Measurements from ENCODE around the gene ZFYVE9.
"Not testable (repeated sequence)": the region's sequence is repeated elsewhere in the genome, so short reads cannot be mapped to it uniquely, and the experiment has no call there.

Gene ZFYVE9

DNA sequence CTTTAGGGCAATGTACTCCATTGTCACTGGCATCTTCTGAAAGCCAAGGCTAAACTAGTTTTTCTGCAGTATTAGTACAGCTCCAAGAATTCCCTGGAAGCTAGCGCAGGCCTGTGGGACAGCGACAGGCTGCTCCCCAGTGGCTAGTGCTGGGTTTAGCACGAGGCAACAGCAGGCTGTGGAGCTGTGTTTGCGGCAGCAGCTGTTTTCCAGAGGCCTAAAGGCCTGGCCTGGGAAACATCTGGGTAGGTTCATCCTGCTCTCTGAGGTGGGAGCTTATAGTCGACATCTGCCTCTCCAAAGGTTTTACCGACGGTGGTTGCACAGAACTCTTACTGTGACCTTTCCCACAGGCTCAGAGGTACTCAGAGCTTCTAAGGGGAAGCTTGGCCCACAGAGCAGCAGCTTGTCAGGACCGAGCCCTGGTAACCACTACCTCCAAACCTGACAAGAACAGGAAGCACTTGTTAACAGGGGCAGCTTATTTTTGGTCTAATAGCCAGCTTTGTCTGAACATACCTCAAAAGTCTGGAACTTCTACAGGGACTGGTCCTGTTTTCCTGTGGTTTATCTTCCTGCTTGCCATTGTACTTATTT, 206.9 kb downstream of the ZFYVE9 start:
- peak; percentile 27 for DNase-seq

- DNase-seq: no peak
Observed at GRCh38 chr1:52352690-52353089, 210.8 kb downstream of the ZFYVE9 start.

- no peak for DNase-seq
Observed at GRCh38 chr1:52355436-52355835, 213.5 kb downstream of the ZFYVE9 start.

GRCh38 chr1:52355847-52356505, 214.1 kb downstream of the ZFYVE9 start:
- DNase-seq: no peak

DNA sequence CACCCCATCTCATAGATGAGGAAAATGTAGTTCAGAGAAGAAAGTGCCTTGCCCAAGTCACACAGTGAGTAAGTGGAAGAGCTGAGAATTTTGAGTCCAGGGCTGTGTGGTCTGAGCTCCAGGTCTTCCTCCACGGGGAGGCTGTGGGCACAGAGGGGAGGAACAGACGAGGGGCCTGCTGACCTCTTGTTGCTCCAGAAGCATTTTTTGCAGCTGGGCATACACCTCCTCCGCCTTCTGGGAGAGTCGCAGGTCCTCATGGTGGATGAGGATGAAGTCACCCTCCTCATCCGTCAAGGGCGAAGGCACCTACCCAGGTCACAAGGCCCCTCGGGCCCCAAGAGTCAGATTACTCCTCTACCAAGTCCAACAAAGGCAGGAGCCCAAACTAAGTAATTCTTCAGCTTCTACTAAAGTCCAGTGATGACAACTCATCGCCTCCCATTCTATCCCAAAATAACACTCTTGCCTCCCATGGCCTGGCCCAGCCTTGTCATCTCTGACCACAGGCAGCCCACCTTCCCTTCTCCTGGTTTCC, 215.0 kb downstream of the ZFYVE9 start:
- DNase-seq: no peak

- no peak for DNase-seq
Observed at GRCh38 chr1:52357397-52357796, 215.5 kb downstream of the ZFYVE9 start.

GRCh38 chr1:52358851-52359497, 217.1 kb downstream of the ZFYVE9 start:
- no peak for DNase-seq

GRCh38 chr1:52359676-52360594, 218.0 kb downstream of the ZFYVE9 start:
- no peak for DNase-seq

DNA sequence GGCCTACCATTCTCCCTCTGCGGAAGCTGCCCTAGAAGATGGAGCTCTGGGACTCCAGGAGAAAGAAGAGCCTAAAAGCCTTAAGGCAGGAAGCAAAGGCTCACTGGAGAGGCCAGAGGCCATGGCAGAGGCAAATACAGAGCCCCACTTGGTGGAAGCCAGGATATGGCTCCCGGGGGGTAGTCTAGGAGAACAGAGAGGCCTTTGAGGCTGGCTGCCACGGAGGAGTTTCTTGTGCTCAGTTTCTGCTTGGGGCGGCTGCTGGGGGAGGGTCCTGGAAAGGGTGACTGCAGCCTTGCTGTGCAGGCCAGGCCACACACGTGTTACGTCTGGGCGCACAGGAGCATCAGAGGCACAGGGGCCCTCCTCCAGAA, 218.7 kb downstream of the ZFYVE9 start:
- DNase-seq: no peak

GRCh38 chr1:52364235-52364839, 222.4 kb downstream of the ZFYVE9 start:
- peak; percentile 36 for DNase-seq

DNA sequence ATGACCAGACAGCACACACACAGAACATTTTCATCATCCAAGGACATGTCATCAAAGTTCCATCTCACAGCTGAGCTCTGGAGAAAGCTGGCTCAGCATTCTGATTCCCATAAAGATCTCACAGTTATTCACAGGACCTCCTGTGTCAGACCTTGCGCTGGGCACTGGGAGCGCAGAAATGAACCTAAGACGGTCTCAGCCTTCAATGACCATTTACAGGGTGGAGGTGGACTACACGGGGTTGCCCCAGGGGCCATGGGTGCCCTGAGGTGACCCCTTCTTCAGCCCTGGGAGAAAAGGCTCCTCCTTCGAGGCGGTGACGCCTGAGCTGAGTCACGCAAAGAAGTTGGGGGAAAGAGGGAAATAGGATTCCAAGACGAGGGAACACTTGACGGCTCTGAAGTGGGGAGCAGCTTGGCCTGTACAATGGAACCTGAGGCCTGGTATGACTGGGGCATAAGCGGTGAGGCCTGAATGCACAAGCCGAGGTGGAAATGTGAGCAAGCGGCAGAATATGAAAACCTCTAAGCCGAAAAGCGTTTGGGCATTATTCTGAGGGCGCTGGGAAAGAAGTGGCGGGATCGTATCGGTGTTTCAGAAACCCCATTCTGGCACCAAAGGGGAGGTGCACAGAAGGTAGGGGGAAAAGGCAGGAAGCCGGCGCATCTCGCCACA, 223.3 kb downstream of the ZFYVE9 start:
- DNase-seq: peak; percentile 59

- peak; percentile 98 for DNase-seq
Observed at GRCh38 chr1:52365746-52366516, 224.0 kb downstream of the ZFYVE9 start, which contains the start of gene CC2D1B. Gene CC2D1B (minus strand): TSS chr1:52366205. CDS start chr1:52364620, 1,585 bp downstream.

- no peak for DNase-seq
Observed at GRCh38 chr1:52366517-52366827, 224.6 kb downstream of the ZFYVE9 start.

DNA sequence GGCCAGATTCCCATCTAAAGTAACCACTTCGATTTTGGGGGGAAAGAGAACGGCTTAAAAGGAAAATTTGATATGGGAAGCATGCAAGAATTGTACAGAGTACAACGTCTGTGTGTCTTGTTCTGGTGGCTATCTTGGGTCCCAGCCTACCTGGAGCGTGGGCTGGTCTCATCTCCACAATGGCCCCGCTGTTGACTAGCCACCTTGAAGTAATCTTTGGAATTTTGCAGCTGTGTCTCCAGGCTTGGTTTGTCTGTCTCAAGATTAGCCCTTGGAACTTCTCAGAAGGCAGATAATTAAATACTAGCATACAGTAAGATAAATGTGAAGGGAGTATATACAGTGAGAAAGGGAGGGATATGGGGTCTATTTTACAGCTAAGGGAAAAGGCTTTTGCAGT, 225.4 kb downstream of the ZFYVE9 start:
- no peak for DNase-seq

DNA sequence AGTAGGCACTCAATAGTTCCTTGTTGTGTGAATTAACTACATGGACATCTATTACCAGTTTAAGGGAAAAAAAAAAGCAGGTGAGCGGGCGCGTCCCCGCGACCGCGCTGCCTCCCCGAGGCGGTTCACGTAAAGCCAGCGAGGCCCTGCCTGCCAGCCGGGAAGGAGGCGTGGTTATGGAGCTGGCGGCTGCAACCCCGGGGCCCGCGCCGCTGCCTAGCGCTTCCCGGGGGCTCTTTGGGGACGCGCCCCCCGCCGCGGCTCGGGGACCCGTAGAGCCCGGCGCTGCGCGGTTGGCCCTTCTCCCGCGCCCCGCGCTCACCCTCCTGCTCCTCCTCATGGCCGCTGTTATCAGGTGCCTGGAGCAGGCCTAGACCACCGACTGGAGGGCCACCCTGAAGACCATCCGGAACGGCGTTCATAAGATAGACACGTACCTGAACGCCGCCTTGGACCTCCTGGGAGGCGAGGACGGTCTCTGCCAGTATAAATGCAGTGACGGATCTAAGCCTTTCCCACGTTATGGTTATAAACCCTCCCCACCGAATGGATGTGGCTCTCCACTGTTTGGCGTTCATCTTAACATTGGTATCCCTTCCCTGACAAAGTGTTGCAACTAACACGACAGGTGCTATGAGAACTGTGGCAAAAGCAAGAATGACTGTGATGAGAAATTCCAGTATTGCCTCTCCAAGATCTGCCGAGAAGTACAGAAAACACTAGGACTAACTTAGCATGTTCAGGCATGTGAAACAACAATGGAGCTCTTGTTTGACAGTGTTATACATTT, 226.7 kb downstream of the ZFYVE9 start:
- peak; percentile 84 for DNase-seq

DNA sequence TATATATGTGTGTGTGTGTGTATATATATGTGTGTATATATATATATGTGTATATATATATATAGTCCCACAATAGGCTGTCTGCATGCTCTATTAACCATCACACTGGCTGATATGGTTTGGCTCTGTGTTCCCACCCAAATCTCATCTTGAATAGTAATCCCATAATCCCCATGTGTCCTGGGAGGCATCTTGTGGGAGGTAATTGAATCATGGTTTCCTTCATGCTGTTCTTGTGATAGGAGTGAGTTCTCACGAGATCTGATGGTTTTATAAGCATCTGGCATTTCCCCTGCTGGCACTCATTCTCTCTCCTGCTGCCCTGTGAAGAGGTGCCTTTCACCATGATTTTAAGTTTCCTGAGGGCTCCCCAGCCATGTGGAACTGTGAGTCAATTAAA, 228.0 kb downstream of the ZFYVE9 start:
- DNase-seq: not testable (repeated sequence)

GRCh38 chr1:52385376-52385775, 243.5 kb downstream of the ZFYVE9 start:
- DNase-seq: no peak

GRCh38 chr1:52386458-52386857, 244.6 kb downstream of the ZFYVE9 start:
- no peak for DNase-seq

GRCh38 chr1:52393174-52393573, 251.3 kb downstream of the ZFYVE9 start:
- no peak for DNase-seq
